HepG2 (cell line): ENCODE data around the gene S100A6. TPM values are rescaled to one million over a fixed set of nuclear protein-coding genes. Genes with fewer than 3 reads are reported as not detected.

Experiments used
- ETV5 ChIP-seq: IDR thresholded peaks from 2 replicates; pipeline ENCODE4 v1.6.1; 2018; ENCODE audit warnings: missing biosample characterization, missing genetic modification reagents, inconsistent platforms, borderline replicate concordance
- FIP1L1 ChIP-seq: fragments of 200-400 bp; formaldehyde crosslinking; IDR thresholded peaks from 2 replicates; pipeline ENCODE4 v1.6.1; 2018; ENCODE audit warnings: low read depth, mild to moderate bottlenecking, low read length, moderate library complexity, borderline replicate concordance; ENCODE audit not compliant: insufficient read depth
- HNRNPUL1 ChIP-seq: fragments of 200-400 bp; formaldehyde crosslinking; IDR thresholded peaks from 2 replicates; pipeline ENCODE4 v1.6.1; 2017; ENCODE audit warnings: low read depth, mild to moderate bottlenecking, low read length, moderate library complexity
- JUND ChIP-seq: sonication (generic); formaldehyde crosslinking; IDR thresholded peaks from 2 replicates; pipeline ENCODE4 v1.8.0; 2022; ENCODE audit warnings: mild to moderate bottlenecking, missing genetic modification reagents
- MAZ ChIP-seq, 2 experiments: sonication (generic) in 1 of 2; formaldehyde crosslinking in 1 of 2; IDR thresholded peaks; 2 replicates each; pipeline versions ENCODE4 v1.5.0 to v1.6.1; 2012 to 2020; ENCODE audit warnings: low read depth in 2 of 2, mild to moderate bottlenecking in 2 of 2, borderline replicate concordance in 1 of 2, improper control_type of control experiment in 1 of 2, low read length in 1 of 2, missing genetic modification reagents in 1 of 2, moderate library complexity in 1 of 2
- MLXIP ChIP-seq: sonication (generic); formaldehyde crosslinking; IDR thresholded peaks from 2 replicates; pipeline ENCODE4 v1.9.0; 2021; ENCODE audit warnings: missing genetic modification reagents, borderline replicate concordance
- MTA1 ChIP-seq: sonication (generic); formaldehyde crosslinking; IDR thresholded peaks from 2 replicates; pipeline ENCODE4 v1.4.0; 2020; ENCODE audit warnings: missing genetic modification reagents, mild to moderate bottlenecking, borderline replicate concordance
- MXI1 ChIP-seq: IDR thresholded peaks from 3 replicates; pipeline ENCODE4 v1.6.1; 2012; ENCODE audit warnings: low read depth, low read length, inconsistent platforms, borderline replicate concordance
- NR2C2 ChIP-seq: sonication (generic); formaldehyde crosslinking; IDR thresholded peaks from 2 replicates; pipeline ENCODE4 v1.4.0; 2020; ENCODE audit warnings: missing genetic modification reagents, mild to moderate bottlenecking, moderate library complexity, borderline replicate concordance
- TEAD3 ChIP-seq: optimal IDR thresholded peaks from 2 replicates; pipeline ENCODE3; 2016; ENCODE audit warnings: borderline replicate concordance
- ZBTB20 ChIP-seq: sonication (generic); formaldehyde crosslinking; IDR thresholded peaks from 2 replicates; pipeline ENCODE4 v1.8.1; 2023; ENCODE audit warnings: missing genetic modification reagents, low read depth, mild to moderate bottlenecking, borderline replicate concordance
- ZFY ChIP-seq: sonication (generic); formaldehyde crosslinking; IDR thresholded peaks from 2 replicates; pipeline ENCODE4 v1.4.0; 2020; ENCODE audit warnings: missing genetic modification reagents
- ZNF12 ChIP-seq: sonication (generic); formaldehyde crosslinking; IDR thresholded peaks from 2 replicates; pipeline ENCODE4 v1.5.0; 2020; ENCODE audit warnings: missing genetic modification reagents
- ZNF225 ChIP-seq: sonication (generic); formaldehyde crosslinking; IDR thresholded peaks from 2 replicates; pipeline ENCODE4 v1.4.0; 2020; ENCODE audit warnings: mild to moderate bottlenecking, missing genetic modification reagents
- ZNF263 ChIP-seq: sonication (generic); formaldehyde crosslinking; IDR thresholded peaks from 2 replicates; pipeline ENCODE4 v1.4.0; 2020; ENCODE audit warnings: missing genetic modification reagents
- ZNF329 ChIP-seq: sonication (generic); formaldehyde crosslinking; IDR thresholded peaks from 2 replicates; pipeline ENCODE4 v1.9.0; 2021; ENCODE audit warnings: low read depth, mild to moderate bottlenecking, missing genetic modification reagents
- ZNF569 ChIP-seq: sonication (generic); formaldehyde crosslinking; IDR thresholded peaks from 2 replicates; pipeline ENCODE4 v1.5.0; 2020; ENCODE audit warnings: mild to moderate bottlenecking, missing genetic modification reagents, moderate library complexity, borderline replicate concordance
- ZNF574 ChIP-seq: sonication (generic); formaldehyde crosslinking; IDR thresholded peaks from 2 replicates; pipeline ENCODE4 v1.4.0; 2020; ENCODE audit warnings: missing genetic modification reagents
- ZNF605 ChIP-seq: sonication (generic); formaldehyde crosslinking; IDR thresholded peaks from 2 replicates; pipeline ENCODE4 v1.8.0; 2022; ENCODE audit warnings: mild to moderate bottlenecking, missing genetic modification reagents
- ZNF776 ChIP-seq: sonication (generic); formaldehyde crosslinking; IDR thresholded peaks from 2 replicates; pipeline ENCODE4 v1.4.0; 2020; ENCODE audit warnings: mild to moderate bottlenecking, missing genetic modification reagents
- ZNF782 ChIP-seq: sonication (generic); formaldehyde crosslinking; IDR thresholded peaks from 2 replicates; pipeline ENCODE4 v1.4.0; 2020; ENCODE audit warnings: missing genetic modification reagents, mild to moderate bottlenecking, borderline replicate concordance
- polyA plus RNA-seq, 8 experiments: library from polyadenylated mRNA; depleted of rRNA in 3 of 8; stranded (reverse) in 7 of 8; unstranded in 1 of 8; fragments of >200 nt; fragmentation: Illumina TruSeq in 4 of 8; extraction: Trizol in 4 of 8; gene quantifications; 2 replicates each; pipeline versions ENCODE4 v1.2.1 to v1.2.3, GENCODE V29; 2011 to 2016; ENCODE audit warnings: low read depth in 4 of 8, missing spikeins in 1 of 8, mixed read lengths in 1 of 8; ENCODE audit not compliant: insufficient read depth in 1 of 8
- total RNA-seq, 5 experiments: library from RNA; depleted of rRNA; stranded (reverse); fragments of >200 nt; fragmentation: Illumina TruSeq; extraction: Trizol; gene quantifications; 2 replicates each; pipeline ENCODE4 v1.2.3, GENCODE V29; 2016; ENCODE audit warnings: low read depth in 1 of 5

The S100A6 gene
- total and polyA plus RNA-seq, 2 of the 13 experiments (the other 11 are each of a cell fraction or from before 2014, with no cell fraction given): 72.9 to 85.0 TPM

- TF ChIP-seq ETV5 (CRISPR knock-in tag) (peak; percentile 20; the same call in 1 of the 2 replicates), ZNF12 (no peak), MTA1 (CRISPR knock-in tag) (0 out of 2 replicates have a peak, but pooled peaks have one; percentile 37), TEAD3 (CRISPR knock-in tag) (peak; percentile 11), ZNF569 (CRISPR knock-in tag) (no peak), ZFY (CRISPR knock-in tag) (peak; percentile 50; the same call in 1 of the 2 replicates), ZNF225 (CRISPR knock-in tag) (no peak), ZNF605 (no peak), HNRNPUL1 (no peak), ZNF782 (CRISPR knock-in tag) (no peak), ZNF574 (CRISPR knock-in tag) (0 out of 2 replicates have a peak, but pooled peaks have one; percentile 23), FIP1L1 (no peak), NR2C2 (CRISPR knock-in tag) (peak; percentile 39; the same call in 1 of the 2 replicates), ZNF776 (CRISPR knock-in tag) (no peak), ZNF329 (CRISPR knock-in tag) (no peak), MAZ (IDR thresholded peaks at IDR 0.05; ENCODE audit: borderline replicate concordance, low read depth, low read length) (no peak), MAZ (CRISPR knock-in tag; IDR thresholded peaks at IDR 0.05; ENCODE audit: low read depth) (no peak), JUND (CRISPR knock-in tag) (peak; percentile 63; the same call in 1 of the 2 replicates), MXI1 (0 out of 3 replicates have a peak, but pooled peaks have one; percentile 17), ZBTB20 (CRISPR knock-in tag) (no peak), MLXIP (CRISPR knock-in tag) (no peak), ZNF263 (CRISPR knock-in tag) (peak; percentile 70)
These were observed 28.9 kb downstream of the S100A6 start (continued) for GRCh38 chr1:153506831-153507413.
